ENCODE data around the gene TPK1. TPM values are rescaled to one million over a fixed set of nuclear protein-coding genes. Genes with fewer than 3 reads are reported as not detected.

TPK1 gene
- total RNA-seq, 4 donors from 2014 or later, result 8.0 to 15.6 (median 11.1) TPM

GRCh38 chr7:144524271-144524670, 311.6 kb downstream of the TPK1 start:
- TF ChIP-seq CTCF (IDR thresholded peaks at IDR 0.05; ENCODE audit: low read depth), result no peak

- TF ChIP-seq CTCF (IDR thresholded peaks at IDR 0.05; ENCODE audit: low read depth), result no peak
These were observed 312.2 kb downstream of the TPK1 start for GRCh38 chr7:144523621-144524020.

GRCh38 chr7:144519925-144520324, 315.9 kb downstream of the TPK1 start:
- TF ChIP-seq CTCF (IDR thresholded peaks at IDR 0.05; ENCODE audit: low read depth), result no peak

- TF ChIP-seq CTCF (IDR thresholded peaks at IDR 0.05; ENCODE audit: low read depth), result no peak
These were observed 317.5 kb downstream of the TPK1 start for GRCh38 chr7:144518360-144518759.

GRCh38 chr7:144517749-144518148, 318.1 kb downstream of the TPK1 start:
- no peak for TF ChIP-seq CTCF (IDR thresholded peaks at IDR 0.05; ENCODE audit: low read depth)

GRCh38 chr7:144516729-144517525, 318.9 kb downstream of the TPK1 start:
- TF ChIP-seq CTCF (IDR thresholded peaks at IDR 0.05; ENCODE audit: low read depth), result no peak

GRCh38 chr7:144513334-144513733, 322.5 kb downstream of the TPK1 start:
- TF ChIP-seq CTCF (IDR thresholded peaks at IDR 0.05; ENCODE audit: low read depth), result no peak
